Activated CD4-positive, alpha-beta memory T cell treated with anti-CD3 and anti-CD28 coated beads for 36 hours (primary cell): ENCODE data around the gene GHSR. TPM values are rescaled to one million over a fixed set of nuclear protein-coding genes. Genes with fewer than 3 reads are reported as not detected.

Source experiments
- CTCF ChIA-PET: fragments of 350-600 bp; sonication (Branson Sonifier 250); formaldehyde crosslinking; loops from one replicate; lab custom pipeline; 2021; ENCODE audit warnings: antibody characterized with exemption, inconsistent platforms; lab: Charles Lee
- POLR2A ChIA-PET: fragments of 350-600 bp; sonication (Branson Sonifier 250); formaldehyde crosslinking; loops from one replicate; lab custom pipeline; 2021; ENCODE audit warnings: antibody characterized with exemption; lab: Charles Lee
- DNase-seq: peaks from one replicate; pipeline ENCODE4 v3.0.0-alpha.2; 2020
- H3K27ac Mint-ChIP-seq: one replicate; pipeline ENCODE4 v1.8.0; 2021; ENCODE audit warnings: mixed read lengths
- H3K27me3 Mint-ChIP-seq: one replicate; pipeline ENCODE4 v1.8.0; 2021; ENCODE audit warnings: mixed read lengths
- H3K36me3 Mint-ChIP-seq: one replicate; pipeline ENCODE4 v1.8.0; 2021; ENCODE audit warnings: mixed read lengths
- H3K4me1 Mint-ChIP-seq: one replicate; pipeline ENCODE4 v1.8.0; 2021; ENCODE audit warnings: low read depth, mixed read lengths
- H3K4me3 Mint-ChIP-seq: one replicate; pipeline ENCODE4 v1.8.0; 2021; ENCODE audit warnings: mild to moderate bottlenecking, mixed read lengths
- H3K9me3 Mint-ChIP-seq: one replicate; pipeline ENCODE4 v1.8.0; 2021; ENCODE audit warnings: mixed read lengths
- intact Hi-C: fragments of 100-400 bp; cut with micrococcal nuclease; formaldehyde crosslinking; loops from one replicate; pipeline ENCODE4 v1.15.1; 2023
- total RNA-seq, 2 experiments: library from RNA; stranded (reverse); gene quantifications; one replicate each; pipeline ENCODE4 v1.2.3, GENCODE V29; 2021

Gene GHSR
- total RNA-seq, 2 experiments from 2014 or later = not detected

DNA sequence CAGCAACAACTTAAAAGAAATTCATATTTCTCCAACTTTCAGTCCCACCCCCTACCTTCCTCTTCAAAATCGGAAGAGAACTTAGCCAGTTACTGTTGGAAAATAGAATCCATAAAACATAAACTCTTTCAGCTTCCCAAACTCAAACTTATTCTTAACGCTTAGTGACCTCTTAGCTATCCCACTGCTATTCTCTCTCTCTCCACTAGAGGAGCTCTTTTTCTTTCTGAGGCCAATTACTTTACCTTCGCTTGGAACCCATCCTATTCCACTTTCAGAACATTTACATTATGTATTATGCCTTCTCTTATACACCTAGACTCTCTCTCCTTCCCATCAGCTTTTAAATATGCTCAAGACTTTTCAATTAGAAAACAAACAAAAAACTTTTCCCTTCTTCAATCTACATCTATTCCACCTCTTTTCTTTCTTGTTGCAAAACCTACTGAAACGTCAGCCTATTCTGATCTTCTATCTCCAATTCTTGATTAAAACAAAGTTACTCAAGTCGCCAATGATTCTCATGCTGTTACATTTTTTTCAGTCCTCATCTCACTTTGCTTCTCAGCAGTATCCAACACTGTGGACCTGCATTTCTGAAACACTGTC lies 13.4 kb upstream of the GHSR start:
- H3K36me3 Mint-ChIP-seq = no peaks in the 10 kb centered on the region
- no peaks in the 10 kb centered on the region for H3K27me3 Mint-ChIP-seq
- intact Hi-C loops = loop anchor here (1.0 kb wide), 1 partner anchor 135 kb away; no protein-coding TSS in a partner anchor
- H3K27ac Mint-ChIP-seq = no peak overlapping the region
- no peaks in the 10 kb centered on the region for H3K9me3 Mint-ChIP-seq
- CTCF ChIA-PET = interaction anchor here (0.6 to 2.9 kb wide), 61 partner anchors 9 to 1540 kb away, joined by 3 to 33 read pairs (median 3); partner anchors contain the start of gene GHSR
- no peak for DNase-seq
- H3K4me1 Mint-ChIP-seq = no peaks in the 10 kb centered on the region
- H3K4me3 Mint-ChIP-seq = no peak overlapping the region
- POLR2A ChIA-PET = interaction anchor here (0.7 kb wide), 1 partner anchor 134 kb away, joined by 3 read pairs; no protein-coding TSS in a partner anchor

DNA sequence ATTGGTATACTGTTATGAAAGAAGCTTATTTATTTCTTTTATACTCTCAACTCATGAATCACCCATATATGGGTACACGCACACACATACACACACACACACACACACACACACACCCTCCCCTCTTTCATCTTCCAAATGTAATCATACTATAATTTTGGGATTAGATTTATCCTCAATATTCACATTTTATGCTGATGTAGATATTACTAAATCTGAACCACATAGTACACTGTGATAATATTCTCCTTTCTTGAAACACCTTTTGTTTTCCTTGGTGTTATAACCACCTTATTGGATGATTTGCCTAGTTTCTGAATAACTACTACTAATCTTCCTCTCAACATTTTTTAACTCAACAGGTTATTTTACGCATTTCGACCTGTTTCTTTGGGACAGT lies 8.1 kb upstream of the GHSR start:
- ChIA-PET CTCF (no interaction called here), POLR2A (no interaction called here)
- Mint-ChIP-seq H3K27ac (no peak overlapping the region), H3K36me3 (no peaks in the 10 kb centered on the region), H3K4me1 (no peaks in the 10 kb centered on the region), H3K27me3 (peaks cover 16% of the 10 kb centered on the region), H3K9me3 (no peaks in the 10 kb centered on the region), H3K4me3 (no peak overlapping the region)
- no peak for DNase-seq
- intact Hi-C loops = no loop called here

DNA sequence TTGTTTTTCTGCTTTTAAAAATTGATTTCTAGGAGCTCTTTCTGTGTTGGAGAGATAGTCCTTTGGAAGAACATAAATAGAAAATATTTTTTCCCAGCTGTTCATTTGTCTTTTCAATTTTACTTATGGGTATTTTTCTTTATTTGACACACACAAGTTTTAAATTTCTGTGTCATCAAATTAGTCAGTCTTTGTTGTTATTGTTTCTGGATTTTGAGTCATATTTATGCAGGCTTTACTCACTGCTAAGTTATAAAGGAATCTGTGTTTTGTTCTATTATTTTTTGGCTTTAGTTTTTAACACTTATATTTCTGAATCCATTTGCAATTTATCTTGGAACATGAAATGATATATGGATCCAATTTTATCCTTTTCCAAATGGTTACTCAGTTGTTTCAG lies 5.9 kb upstream of the GHSR start:
- DNase-seq = no peak
- POLR2A ChIA-PET = no interaction called here
- H3K36me3 Mint-ChIP-seq = no peaks in the 10 kb centered on the region
- intact Hi-C loops = no loop called here
- H3K4me1 Mint-ChIP-seq = peaks cover 7% of the 10 kb centered on the region
- CTCF ChIA-PET = no interaction called here
- H3K27ac Mint-ChIP-seq = no peak overlapping the region
- no peak overlapping the region for H3K4me3 Mint-ChIP-seq
- H3K9me3 Mint-ChIP-seq = no peaks in the 10 kb centered on the region
- peaks cover 28% of the 10 kb centered on the region for H3K27me3 Mint-ChIP-seq

DNA sequence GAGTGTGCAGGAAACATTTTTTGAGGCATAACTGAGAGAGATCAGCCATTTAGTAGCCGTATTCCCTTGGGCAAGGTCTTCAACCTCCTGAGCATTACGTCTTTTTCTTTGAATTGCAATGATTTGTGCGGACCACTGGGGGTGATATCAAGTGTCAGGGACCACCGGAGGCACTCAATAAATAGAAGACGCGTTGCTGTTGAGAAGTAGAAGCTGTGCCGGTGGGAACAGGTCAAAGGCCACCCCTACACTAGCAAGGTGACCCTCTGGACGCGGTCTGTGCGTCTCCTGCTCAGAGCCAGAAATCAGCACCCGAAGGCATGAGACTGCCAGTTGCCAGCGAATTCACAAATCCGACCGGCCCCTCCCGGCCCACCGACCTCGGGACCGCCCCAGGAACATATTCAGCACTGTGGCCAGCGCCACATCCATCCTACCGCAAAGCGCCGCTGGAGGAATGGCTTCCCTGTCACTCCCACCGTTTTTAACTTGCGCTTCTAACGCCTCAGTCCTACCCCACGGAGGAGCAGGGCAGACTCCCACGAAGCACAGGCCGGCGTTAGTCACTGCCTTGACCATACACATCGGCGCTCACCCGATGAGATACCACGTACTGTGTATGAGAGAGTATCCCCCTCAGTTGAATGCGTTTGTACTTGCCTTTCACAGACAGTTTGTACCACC lies 1.4 kb upstream of the GHSR start:
- no peak overlapping the region for H3K27ac Mint-ChIP-seq
- CTCF ChIA-PET = interaction anchor here (1.7 kb wide), 1 partner anchor 12 kb away, joined by 5 read pairs; no protein-coding TSS in a partner anchor
- peaks cover 62% of the 10 kb centered on the region for H3K27me3 Mint-ChIP-seq
- peaks cover 29% of the 10 kb centered on the region for H3K4me1 Mint-ChIP-seq
- no peaks in the 10 kb centered on the region for H3K36me3 Mint-ChIP-seq
- POLR2A ChIA-PET = no interaction called here
- H3K9me3 Mint-ChIP-seq = no peaks in the 10 kb centered on the region
- intact Hi-C loops = no loop called here
- DNase-seq = peak; percentile 41
- H3K4me3 Mint-ChIP-seq = no peak overlapping the region

DNA sequence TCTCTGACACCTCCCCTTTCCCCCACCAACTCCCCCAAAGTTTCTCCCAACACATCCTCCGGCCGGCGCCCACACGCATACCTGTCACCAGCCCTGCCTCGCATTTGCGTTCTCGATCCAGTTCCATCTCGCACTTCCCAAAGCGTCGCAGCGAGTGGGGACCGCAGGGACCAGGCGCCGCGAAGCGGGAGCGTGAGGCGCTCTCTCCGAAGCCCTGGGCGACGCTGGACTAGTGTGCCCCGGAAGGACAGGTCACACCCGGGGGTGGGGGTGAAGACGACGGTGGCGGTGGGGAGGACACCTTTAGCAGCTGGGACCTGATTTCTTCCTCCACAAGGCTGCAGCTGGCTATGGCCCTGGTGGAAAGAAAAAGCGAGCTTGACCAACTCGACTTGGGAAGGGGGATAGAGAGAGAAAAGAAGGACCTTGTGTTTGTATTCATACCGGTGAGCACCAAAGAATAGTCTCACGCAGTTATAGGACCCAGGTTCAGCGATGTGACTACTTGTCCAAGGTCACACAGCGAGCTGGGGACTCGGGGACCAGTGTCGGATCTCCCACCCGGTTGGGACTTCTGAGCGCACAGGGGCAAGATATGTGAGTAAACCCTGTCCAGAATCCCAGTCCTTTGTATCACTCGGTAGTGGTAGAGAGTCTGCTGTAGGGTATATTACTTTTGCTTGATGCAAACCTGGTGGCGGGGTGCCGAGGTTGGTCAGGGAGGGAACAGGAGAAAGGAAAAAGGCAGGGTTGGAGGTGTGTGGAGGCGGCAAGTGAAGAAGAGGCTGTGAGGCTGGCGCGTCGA lies 607 bp upstream of the GHSR start:
- no peaks in the 10 kb centered on the region for H3K36me3 Mint-ChIP-seq
- POLR2A ChIA-PET = no interaction called here
- DNase-seq = no peak
- H3K9me3 Mint-ChIP-seq = no peaks in the 10 kb centered on the region
- H3K4me3 Mint-ChIP-seq = no peak overlapping the region
- peaks cover 62% of the 10 kb centered on the region for H3K27me3 Mint-ChIP-seq
- H3K4me1 Mint-ChIP-seq = peaks cover 29% of the 10 kb centered on the region
- no peak overlapping the region for H3K27ac Mint-ChIP-seq
- intact Hi-C loops = no loop called here
- CTCF ChIA-PET = interaction anchor here (1.1 to 1.7 kb wide), 4 partner anchors 13 to 301 kb away, joined by 3 to 5 read pairs (median 4); partner anchors contain the start of gene ECT2

DNA sequence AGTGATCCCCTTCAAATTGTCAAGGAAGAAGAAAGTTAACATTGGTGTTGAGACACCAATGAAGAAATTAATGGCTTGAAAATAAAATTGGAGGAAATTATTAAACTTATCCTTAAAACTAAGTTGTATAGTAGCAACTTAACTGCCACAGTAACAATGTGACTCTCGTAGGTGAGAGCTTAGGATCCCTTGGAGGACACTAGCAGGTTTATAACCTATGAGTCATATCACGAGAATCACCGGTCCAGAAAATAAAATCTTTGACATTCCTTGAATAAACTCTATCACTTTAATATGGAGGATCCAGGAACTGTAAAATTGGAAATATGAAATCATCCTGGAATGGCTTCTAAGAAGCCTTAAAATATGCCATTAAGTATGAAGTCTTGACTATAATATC lies 2.1 kb downstream of the GHSR start:
- H3K4me1 Mint-ChIP-seq = peaks cover 29% of the 10 kb centered on the region
- ChIA-PET CTCF (interaction anchor here (0.7 to 1.4 kb wide), 2 partner anchors 15 to 558 kb away, joined by 3 to 5 read pairs; no protein-coding TSS in a partner anchor), POLR2A (no interaction called here)
- intact Hi-C loops = no loop called here
- no peak overlapping the region for H3K4me3 Mint-ChIP-seq
- H3K36me3 Mint-ChIP-seq = no peaks in the 10 kb centered on the region
- no peaks in the 10 kb centered on the region for H3K9me3 Mint-ChIP-seq
- DNase-seq = no peak
- peaks cover 57% of the 10 kb centered on the region for H3K27me3 Mint-ChIP-seq
- H3K27ac Mint-ChIP-seq = no peak overlapping the region

DNA sequence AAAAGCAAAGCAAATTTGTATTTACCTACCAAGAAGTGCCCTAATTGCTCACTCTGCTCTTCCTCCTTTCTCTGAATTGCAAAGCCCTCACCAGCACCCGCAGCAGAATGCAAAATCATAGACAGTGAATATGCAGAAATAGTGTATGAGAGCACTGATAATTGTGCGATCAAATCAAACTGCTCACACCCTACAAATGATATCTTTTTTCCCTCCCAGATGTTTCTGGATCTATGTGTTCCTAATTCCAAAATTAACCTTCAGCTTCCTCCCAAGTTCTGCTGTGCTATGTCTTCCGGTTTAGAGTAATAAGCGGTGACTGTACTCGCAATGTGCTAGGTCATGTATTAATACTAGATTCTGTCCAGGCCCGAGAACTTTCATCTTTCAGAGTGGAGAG lies 3.4 kb downstream of the GHSR start:
- DNase-seq = no peak
- ChIA-PET POLR2A (no interaction called here), CTCF (interaction anchor here (0.9 to 1.3 kb wide), 3 partner anchors 17 to 103 kb away, joined by 3 to 4 read pairs (median 3); no protein-coding TSS in a partner anchor)
- no peak overlapping the region for H3K27ac Mint-ChIP-seq
- H3K4me3 Mint-ChIP-seq = no peak overlapping the region
- H3K9me3 Mint-ChIP-seq = no peaks in the 10 kb centered on the region
- H3K27me3 Mint-ChIP-seq = peaks cover 54% of the 10 kb centered on the region
- H3K4me1 Mint-ChIP-seq = peaks cover 26% of the 10 kb centered on the region
- no peaks in the 10 kb centered on the region for H3K36me3 Mint-ChIP-seq
- intact Hi-C loops = no loop called here

DNA sequence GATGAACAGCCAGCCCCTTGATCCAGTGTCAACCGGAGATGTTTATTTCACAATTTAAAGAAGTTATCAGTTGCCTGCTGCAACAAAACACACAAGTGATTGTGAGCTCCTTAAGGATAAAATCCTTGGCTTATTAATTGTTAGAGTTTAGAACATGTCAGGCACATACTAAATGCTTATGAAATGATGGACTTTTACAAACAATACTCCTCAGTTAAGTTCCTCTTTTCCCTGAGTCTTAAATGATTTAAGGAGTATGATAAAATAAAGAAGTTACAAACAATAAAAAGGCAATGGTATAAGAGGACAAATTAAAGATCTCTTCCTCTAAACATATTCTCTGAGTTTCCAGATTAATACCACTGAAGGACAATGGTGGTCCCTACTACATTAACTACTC lies 5.7 kb downstream of the GHSR start:
- ChIA-PET POLR2A (no interaction called here), CTCF (interaction anchor here (0.7 kb wide), 1 partner anchor 44 kb away, joined by 4 read pairs; no protein-coding TSS in a partner anchor)
- H3K4me1 Mint-ChIP-seq = peaks cover 6% of the 10 kb centered on the region
- no peaks in the 10 kb centered on the region for H3K9me3 Mint-ChIP-seq
- H3K36me3 Mint-ChIP-seq = no peaks in the 10 kb centered on the region
- no peak overlapping the region for H3K27ac Mint-ChIP-seq
- no peak for DNase-seq
- intact Hi-C loops = no loop called here
- peaks cover 39% of the 10 kb centered on the region for H3K27me3 Mint-ChIP-seq
- H3K4me3 Mint-ChIP-seq = no peak overlapping the region

DNA sequence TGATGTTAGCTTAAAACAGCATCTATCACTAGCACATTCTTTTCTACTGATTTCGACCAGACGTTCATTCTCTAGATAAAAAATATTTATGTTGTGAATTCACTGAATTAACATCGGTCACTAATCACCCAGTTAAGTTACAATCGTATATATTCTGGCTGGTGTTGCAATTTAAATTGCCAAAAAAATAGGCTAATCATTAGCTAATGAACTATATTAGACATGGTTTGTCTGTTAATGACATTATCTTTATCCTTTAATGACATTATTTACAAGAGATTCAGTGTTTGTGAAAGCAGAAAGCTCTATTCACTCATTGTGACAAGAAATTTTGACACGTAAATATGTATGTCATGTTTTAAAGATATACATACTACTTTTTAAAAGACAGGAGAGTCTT lies 6.7 kb downstream of the GHSR start:
- Mint-ChIP-seq H3K27me3 (peaks cover 29% of the 10 kb centered on the region), H3K4me3 (no peak overlapping the region), H3K27ac (no peak overlapping the region), H3K9me3 (no peaks in the 10 kb centered on the region), H3K4me1 (no peaks in the 10 kb centered on the region), H3K36me3 (no peaks in the 10 kb centered on the region)
- intact Hi-C loops = no loop called here
- ChIA-PET CTCF (interaction anchor here (1.4 kb wide), 1 partner anchor 20 kb away, joined by 4 read pairs; no protein-coding TSS in a partner anchor), POLR2A (no interaction called here)
- DNase-seq = no peak

DNA sequence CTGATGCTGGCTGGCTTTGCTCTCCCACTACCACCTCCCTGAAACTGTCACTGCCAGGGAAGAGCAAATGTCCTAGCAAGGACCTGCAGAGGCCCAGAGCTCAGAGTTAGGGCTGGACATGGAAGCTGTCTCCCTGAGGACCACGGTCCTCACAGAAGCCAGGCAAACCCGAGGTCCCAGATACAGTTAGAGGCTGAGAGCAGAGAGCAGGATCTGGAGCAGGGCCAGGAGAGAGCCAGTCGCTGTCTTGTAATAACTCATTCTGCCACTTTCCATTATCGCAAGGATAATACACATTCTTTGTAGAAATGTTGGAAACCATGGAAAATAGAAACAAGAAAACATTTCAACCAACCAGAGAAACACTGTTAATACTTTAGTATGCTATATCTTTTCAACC lies 10.1 kb downstream of the GHSR start:
- Mint-ChIP-seq H3K27me3 (peaks cover 19% of the 10 kb centered on the region), H3K27ac (no peak overlapping the region), H3K4me3 (no peak overlapping the region), H3K36me3 (no peaks in the 10 kb centered on the region), H3K4me1 (no peaks in the 10 kb centered on the region), H3K9me3 (peaks cover 8% of the 10 kb centered on the region)
- ChIA-PET CTCF (no interaction called here), POLR2A (no interaction called here)
- intact Hi-C loops = no loop called here
- no peak for DNase-seq

DNA sequence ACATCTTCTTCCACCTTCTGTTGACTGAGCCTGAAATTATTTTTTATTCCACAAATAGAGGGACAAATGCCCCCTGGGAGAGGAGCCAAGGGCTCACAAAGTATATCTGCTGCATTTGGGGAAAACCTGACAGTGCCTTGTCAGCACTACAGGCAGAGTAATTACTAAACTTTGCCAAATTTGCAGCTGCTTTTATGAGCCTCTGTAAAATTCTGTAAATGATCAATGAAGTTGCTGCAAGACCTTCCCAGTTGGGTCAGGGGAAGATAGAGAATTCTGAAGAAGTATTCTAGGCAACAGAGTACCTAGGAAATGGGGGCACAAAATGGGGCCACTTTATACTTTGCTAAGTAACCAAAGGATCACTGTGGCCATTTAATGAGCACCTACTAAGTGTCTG lies 10.5 kb downstream of the GHSR start:
- CTCF ChIA-PET = no interaction called here
- Mint-ChIP-seq H3K9me3 (peaks cover 11% of the 10 kb centered on the region), H3K4me3 (no peak overlapping the region), H3K36me3 (peaks cover 1% of the 10 kb centered on the region), H3K4me1 (no peaks in the 10 kb centered on the region), H3K27ac (no peak overlapping the region), H3K27me3 (peaks cover 18% of the 10 kb centered on the region)
- no peak for DNase-seq
- POLR2A ChIA-PET = no interaction called here
- intact Hi-C loops = no loop called here

DNA sequence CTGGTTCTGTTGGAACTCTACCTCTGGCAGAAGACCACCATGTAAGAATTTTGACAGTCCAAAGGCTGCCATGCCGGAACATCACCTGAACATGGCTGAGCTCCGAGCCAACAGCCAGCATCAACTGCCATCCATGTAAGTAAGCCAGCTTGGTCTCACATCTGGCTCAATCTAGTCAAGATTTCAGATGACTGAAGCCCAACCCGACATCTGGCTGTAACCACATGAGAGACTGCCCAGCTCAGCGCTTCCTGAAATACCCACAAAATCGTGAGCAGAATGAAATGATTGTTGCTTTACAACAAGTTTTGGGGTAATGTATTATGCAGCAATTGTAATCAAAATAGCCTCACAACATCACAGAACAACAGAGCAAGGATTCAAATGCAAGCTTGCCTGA lies 32.9 kb downstream of the GHSR start:
- no peak overlapping the region for H3K27ac Mint-ChIP-seq
- no peaks in the 10 kb centered on the region for H3K36me3 Mint-ChIP-seq
- CTCF ChIA-PET = interaction anchor here (1.5 kb wide), 1 partner anchor 180 kb away, joined by 4 read pairs; no protein-coding TSS in a partner anchor
- H3K4me3 Mint-ChIP-seq = no peak overlapping the region
- peaks cover 26% of the 10 kb centered on the region for H3K27me3 Mint-ChIP-seq
- POLR2A ChIA-PET = no interaction called here
- intact Hi-C loops = no loop called here
- no peaks in the 10 kb centered on the region for H3K4me1 Mint-ChIP-seq
- no peaks in the 10 kb centered on the region for H3K9me3 Mint-ChIP-seq
- DNase-seq = no peak
